Trophoblast cell (in vitro differentiated cells and primary cell): ENCODE measurements around the gene SLN.

Experiments used
- DNase-seq, 2 donors: peaks; one replicate each; pipeline ENCODE4 v3.0.0-alpha.2; 2016
- H2AFZ ChIP-seq: 2 replicates; pipeline ENCODE4 v1.6.1; 2013; ENCODE audit warnings: low read length, moderate library complexity, mild to moderate bottlenecking; ENCODE audit not compliant: insufficient read depth, poor library complexity
- H2AK5ac ChIP-seq: 2 replicates; pipeline ENCODE4 v1.6.1; 2013; ENCODE audit warnings: mild to moderate bottlenecking, low read length
- H2BK120ac ChIP-seq: 2 replicates; pipeline ENCODE4 v1.6.1; 2013; ENCODE audit warnings: low read length, mild to moderate bottlenecking, moderate library complexity; ENCODE audit not compliant: insufficient read depth, poor library complexity
- H2BK12ac ChIP-seq: 2 replicates; pipeline ENCODE4 v1.6.1; 2013; ENCODE audit warnings: mild to moderate bottlenecking, low read length, moderate library complexity
- H2BK5ac ChIP-seq: 2 replicates; pipeline ENCODE4 v1.6.1; 2013; ENCODE audit warnings: low read length, low read depth, moderate library complexity, mild to moderate bottlenecking; ENCODE audit not compliant: poor library complexity
- H3K14ac ChIP-seq: 2 replicates; pipeline ENCODE4 v1.6.1; 2013; ENCODE audit warnings: mild to moderate bottlenecking, low read length
- H3K18ac ChIP-seq: 2 replicates; pipeline ENCODE4 v1.6.1; 2013; ENCODE audit warnings: mild to moderate bottlenecking, low read length
- H3K23ac ChIP-seq: 2 replicates; pipeline ENCODE4 v1.6.1; 2013; ENCODE audit warnings: low read length
- H3K27ac ChIP-seq: 2 replicates; pipeline ENCODE4 v1.5.1; 2013; ENCODE audit warnings: low read depth, mild to moderate bottlenecking, inconsistent platforms, low read length, moderate library complexity
- H3K27me3 ChIP-seq: 2 replicates; pipeline ENCODE4 v1.6.1; 2013; ENCODE audit warnings: inconsistent platforms, mild to moderate bottlenecking, low read length, moderate library complexity; ENCODE audit not compliant: insufficient read depth
- H3K36me3 ChIP-seq, 2 experiments: 1 replicate in 1 of 2; 2 replicates in 1 of 2; pipeline ENCODE4 v1.6.1; 2013; ENCODE audit warnings: low read length in 2 of 2, mild to moderate bottlenecking in 2 of 2, moderate library complexity in 1 of 2; ENCODE audit not compliant: insufficient read depth in 2 of 2, control insufficient read depth in 1 of 2
- H3K4ac ChIP-seq: 2 replicates; pipeline ENCODE4 v1.6.1; 2013; ENCODE audit warnings: low read depth, mild to moderate bottlenecking, low read length, moderate library complexity
- H3K4me1 ChIP-seq, 2 experiments: 1 replicate in 1 of 2; 2 replicates in 1 of 2; pipeline ENCODE4 v1.6.1; 2013; ENCODE audit warnings: low read length in 2 of 2, mild to moderate bottlenecking in 2 of 2, moderate library complexity in 1 of 2; ENCODE audit not compliant: insufficient read depth in 2 of 2, control insufficient read depth in 1 of 2
- H3K4me2 ChIP-seq: 2 replicates; pipeline ENCODE4 v1.6.1; 2013; ENCODE audit warnings: inconsistent platforms, mild to moderate bottlenecking, low read length, moderate library complexity
- H3K4me3 ChIP-seq: 2 replicates; pipeline ENCODE4 v1.5.1; 2013; ENCODE audit warnings: mild to moderate bottlenecking, low read depth, low read length, inconsistent platforms
- H3K79me1 ChIP-seq: one replicate; pipeline ENCODE4 v1.6.1; 2013; ENCODE audit warnings: low read length
- H3K79me2 ChIP-seq: 2 replicates; pipeline ENCODE4 v1.6.1; 2013; ENCODE audit warnings: low read length, mild to moderate bottlenecking; ENCODE audit not compliant: control insufficient read depth, insufficient read depth, poor library complexity
- H3K9ac ChIP-seq: 2 replicates; pipeline ENCODE4 v1.6.1; 2013; ENCODE audit warnings: mild to moderate bottlenecking, low read length
- H3K9me3 ChIP-seq: 2 replicates; pipeline ENCODE4 v1.6.1; 2013; ENCODE audit warnings: low read depth, mild to moderate bottlenecking, control low read depth, inconsistent platforms, low read length; ENCODE audit not compliant: insufficient read depth
- H4K12ac ChIP-seq: 2 replicates; pipeline ENCODE4 v1.6.1; 2013; ENCODE audit warnings: low read depth, mild to moderate bottlenecking, low read length, moderate library complexity
- H4K8ac ChIP-seq: 2 replicates; pipeline ENCODE4 v1.6.1; 2013; ENCODE audit warnings: low read depth, mild to moderate bottlenecking, low read length, moderate library complexity
- H4K91ac ChIP-seq: one replicate; pipeline ENCODE4 v1.6.1; 2013; ENCODE audit warnings: low read depth, mild to moderate bottlenecking, low read length, moderate library complexity
- WGBS: extraction: QIAGEN DNeasy Blood & Tissue Kit; methylation state at CpG from one replicate; pipeline ENCODE4 v1.1.7; 2013; ENCODE audit warnings: missing lambda C conversion rate; ENCODE audit not compliant: insufficient read length, insufficient coverage; ENCODE audit errors: extremely low coverage; 5-methylcytosine and 5-hydroxymethylcytosine counted together

The SLN gene

DNA sequence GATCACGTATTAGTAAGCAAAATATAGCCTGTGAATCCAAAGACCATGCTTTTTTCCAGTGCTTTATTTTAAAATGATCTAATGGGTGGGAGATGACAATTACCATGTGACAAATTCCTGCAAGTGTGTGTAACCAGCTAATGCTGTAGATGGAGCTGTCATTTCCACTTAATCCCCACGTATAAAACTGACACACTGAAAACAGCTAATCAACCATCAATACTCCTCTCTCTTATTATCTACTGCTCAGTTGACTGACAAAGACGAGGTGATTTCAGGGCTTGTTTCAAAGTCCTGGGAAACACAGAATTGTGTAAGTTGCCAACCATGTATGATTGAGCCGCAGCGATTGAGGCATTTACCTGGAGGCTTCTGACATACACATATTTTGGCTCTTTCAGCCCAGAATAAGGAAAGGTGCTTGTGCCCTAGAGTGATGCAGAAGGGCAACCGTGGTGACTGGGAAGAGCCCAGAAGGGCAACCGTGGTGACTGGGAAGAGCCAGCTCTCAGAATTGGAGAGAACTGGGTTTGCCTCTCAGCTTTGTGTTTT lies 9.7 kb downstream of the SLN start:
- Histone ChIP-seq H3K18ac (no peak overlapping the region), H2AK5ac (no peak overlapping the region), H2BK5ac (no peak overlapping the region), H2BK12ac (no peak overlapping the region), H3K4ac (no peak overlapping the region), H3K14ac (no peak overlapping the region), H3K4me2 (no peak overlapping the region), H3K4me3 (no peak overlapping the region), H4K91ac (no peak overlapping the region), H3K27ac (no peak overlapping the region), H3K36me3 (no peaks in the 10 kb centered on the region), H3K27me3 (no peaks in the 10 kb centered on the region), H4K12ac (no peak overlapping the region), H3K9me3 (no peaks in the 10 kb centered on the region), H4K8ac (no peak overlapping the region), H3K23ac (no peak overlapping the region), H3K9ac (no peak overlapping the region), H2BK120ac (no peak overlapping the region), H3K79me2 (no peaks in the 10 kb centered on the region), H3K4me1 (peaks cover 10 to 16% of the 10 kb centered on the region in 2 experiments), H3K79me1 (peaks cover 15% of the 10 kb centered on the region), H2AFZ (no peak overlapping the region)
- WGBS = no CpG with 5 or more reads among the region's 7 CpGs
- DNase-seq = peak; percentile 62 to 64

DNA sequence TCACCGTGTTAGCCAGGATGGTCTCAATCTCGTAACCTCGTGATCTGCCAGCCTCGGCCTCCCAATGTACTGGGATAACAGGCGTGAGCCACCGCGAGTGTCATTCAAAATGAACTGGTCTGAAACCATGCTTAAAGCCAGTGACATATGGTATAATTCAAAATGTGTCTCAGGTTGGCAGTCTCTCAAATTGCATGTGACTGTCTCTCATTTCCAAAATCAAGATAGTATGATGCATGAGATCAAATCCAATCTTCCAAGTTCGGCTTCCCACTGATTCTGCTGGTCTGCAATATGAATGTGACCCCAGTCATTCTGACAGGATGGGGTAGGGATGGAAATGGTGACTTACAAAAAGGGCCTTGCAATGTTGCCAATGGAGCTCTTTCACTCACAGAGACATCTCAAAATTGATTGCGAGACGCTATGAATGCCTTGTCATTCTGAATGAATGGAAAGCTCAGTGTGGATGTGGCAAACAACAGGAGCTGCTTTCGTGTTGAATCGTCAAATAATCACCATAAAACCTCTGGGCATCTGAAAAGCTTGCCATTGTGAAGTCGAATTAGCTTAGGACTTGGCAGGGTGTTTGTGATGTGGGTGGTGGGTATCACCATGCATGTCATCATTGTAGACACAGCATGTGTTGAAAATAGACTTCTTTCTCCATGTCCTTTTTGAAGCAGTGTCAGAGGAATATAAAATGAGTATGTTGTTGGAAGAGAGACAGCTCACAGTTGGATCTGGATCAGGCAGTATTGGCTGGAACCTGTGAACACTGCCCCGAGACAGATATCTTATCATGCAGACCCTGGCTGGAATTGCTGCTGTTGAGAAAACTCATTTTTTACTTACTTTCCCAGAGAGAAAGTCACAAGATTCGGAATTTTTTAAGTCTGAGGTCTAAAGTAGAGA lies 12.2 kb downstream of the SLN start:
- Histone ChIP-seq H3K79me1 (peaks cover 17% of the 10 kb centered on the region), H4K8ac (peak overlapping the region; percentile 43), H3K4me2 (no peak overlapping the region), H2AFZ (no peak overlapping the region), H4K12ac (no peak overlapping the region), H2BK120ac (peak overlapping the region; percentile 15), H2AK5ac (peak overlapping the region; percentile 34), H3K9ac (peak overlapping the region; percentile 55), H2BK5ac (peak overlapping the region; percentile 26), H3K14ac (peak overlapping the region; percentile 40), H3K9me3 (no peaks in the 10 kb centered on the region), H3K27ac (peak overlapping the region; percentile 9), H4K91ac (peak overlapping the region; percentile 66), H3K36me3 (no peaks in the 10 kb centered on the region), H3K4me3 (no peak overlapping the region), H3K79me2 (no peaks in the 10 kb centered on the region), H3K23ac (no peak overlapping the region), H3K27me3 (no peaks in the 10 kb centered on the region), H3K4me1 (peaks cover 10 to 16% of the 10 kb centered on the region in 2 experiments), H2BK12ac (peak overlapping the region; percentile 56), H3K4ac (no peak overlapping the region), H3K18ac (peak overlapping the region; percentile 6)
- no CpG with 5 or more reads among the region's 15 CpGs for WGBS
- DNase-seq = peak in 1 of 2 donors; percentile 19

DNA sequence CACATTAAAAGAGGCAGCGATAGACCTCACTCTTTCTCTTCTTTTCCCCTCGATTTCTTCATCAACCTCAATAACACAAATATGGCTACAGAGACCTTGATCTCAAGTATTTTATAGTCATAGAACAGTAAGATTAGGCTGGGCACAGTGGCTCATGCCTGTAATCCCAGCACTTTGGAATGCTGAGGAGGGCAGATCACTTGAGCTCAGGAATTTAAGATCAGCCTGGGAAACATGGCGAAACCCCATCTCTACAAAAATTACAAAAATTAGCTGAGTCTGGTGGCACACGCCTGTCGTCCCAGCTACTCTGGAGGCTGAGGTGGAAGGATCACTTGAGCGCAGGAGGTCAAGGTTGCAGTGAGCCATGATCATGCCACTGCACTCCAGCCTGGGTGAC lies 14.6 kb downstream of the SLN start:
- no peak overlapping the region for H3K4me2 ChIP-seq
- H3K79me1 ChIP-seq = peaks cover 17% of the 10 kb centered on the region
- peaks cover 10 to 16% of the 10 kb centered on the region in 2 experiments for H3K4me1 ChIP-seq
- H3K23ac ChIP-seq = no peak overlapping the region
- H4K8ac ChIP-seq = peak overlapping the region; percentile 51
- H4K12ac ChIP-seq = no peak overlapping the region
- no CpG with 5 or more reads among the region's 6 CpGs for WGBS
- H2AK5ac ChIP-seq = no peak overlapping the region
- no peak overlapping the region for H3K18ac ChIP-seq
- H2BK12ac ChIP-seq = peak overlapping the region; percentile 82
- no peaks in the 10 kb centered on the region for H3K79me2 ChIP-seq
- H3K9me3 ChIP-seq = no peaks in the 10 kb centered on the region
- peak in 1 of 2 donors; percentile 71 for DNase-seq
- H3K36me3 ChIP-seq = no peaks in the 10 kb centered on the region
- peak overlapping the region; percentile 14 for H2BK5ac ChIP-seq
- H3K4ac ChIP-seq = no peak overlapping the region
- H4K91ac ChIP-seq = peak overlapping the region; percentile 70
- H2AFZ ChIP-seq = no peak overlapping the region
- H3K27ac ChIP-seq = no peak overlapping the region
- H3K27me3 ChIP-seq = no peaks in the 10 kb centered on the region
- no peak overlapping the region for H3K14ac ChIP-seq
- no peak overlapping the region for H3K4me3 ChIP-seq
- no peak overlapping the region for H3K9ac ChIP-seq
- H2BK120ac ChIP-seq = peak overlapping the region; percentile 7

DNA sequence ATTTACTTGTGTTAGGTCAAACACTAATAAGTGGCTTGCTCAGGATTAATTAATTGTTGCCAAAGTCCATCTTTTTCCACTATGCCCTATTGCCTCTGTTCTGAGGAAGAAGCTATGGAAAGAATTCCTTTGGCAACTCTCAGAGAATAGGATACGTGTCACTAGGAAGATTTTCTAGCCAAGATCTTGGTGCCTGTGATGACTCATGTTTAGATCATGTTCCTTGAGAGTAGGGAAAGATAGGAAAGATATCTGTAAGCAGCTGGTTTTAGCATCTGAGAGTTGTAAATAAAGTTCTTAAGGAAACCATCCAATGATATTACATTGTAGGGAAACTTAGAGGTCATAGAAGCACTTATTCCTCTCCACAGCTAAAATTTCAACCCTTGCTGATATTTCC lies 15.7 kb downstream of the SLN start:
- Histone ChIP-seq H3K4me1 (peaks cover 10 to 16% of the 10 kb centered on the region in 2 experiments), H3K9me3 (no peaks in the 10 kb centered on the region), H3K27ac (peak overlapping the region; percentile 70), H3K4ac (no peak overlapping the region), H2BK120ac (no peak overlapping the region), H3K36me3 (no peaks in the 10 kb centered on the region), H3K79me2 (no peaks in the 10 kb centered on the region), H3K4me3 (no peak overlapping the region), H3K18ac (no peak overlapping the region), H3K14ac (no peak overlapping the region), H2BK12ac (no peak overlapping the region), H4K91ac (no peak overlapping the region), H2AK5ac (no peak overlapping the region), H3K9ac (no peak overlapping the region), H4K12ac (no peak overlapping the region), H3K4me2 (no peak overlapping the region), H2BK5ac (no peak overlapping the region), H3K27me3 (no peaks in the 10 kb centered on the region), H3K79me1 (peaks cover 17% of the 10 kb centered on the region), H4K8ac (no peak overlapping the region), H3K23ac (no peak overlapping the region), H2AFZ (no peak overlapping the region)
- no CpG with 5 or more reads among the region's 1 CpG for WGBS
- peak; percentile 59 to 91 for DNase-seq
